BLaER1 treated with 17β-estradiol and CSF1 and Interleukin-3, amounts not matched to agents 10 nM and 100 nM (cell line): Measurements from ENCODE around the gene LRCH1.

Source experiments
- H3K27ac ChIP-seq, 11 experiments: shearing (Covaris generic); formaldehyde crosslinking; 2 replicates each; pipeline ENCODE4 v1.8.1; 2022
- H3K27me3 ChIP-seq, 11 experiments: shearing (Covaris generic); formaldehyde crosslinking; 2 replicates each; pipeline ENCODE4 v1.8.1; 2022
- H3K36me3 ChIP-seq, 11 experiments: shearing (Covaris generic); formaldehyde crosslinking; 2 replicates each; pipeline ENCODE4 v1.8.1; 2022
- H3K4me1 ChIP-seq, 10 experiments: shearing (Covaris generic); formaldehyde crosslinking; 2 replicates each; pipeline ENCODE4 v1.8.1; 2022
- H3K4me2 ChIP-seq, 11 experiments: shearing (Covaris generic); formaldehyde crosslinking; 2 replicates each; pipeline ENCODE4 v1.8.1; 2022
- H3K4me3 ChIP-seq, 10 experiments: shearing (Covaris generic); formaldehyde crosslinking; 2 replicates each; pipeline ENCODE4 v1.8.1; 2022
- H3K9ac ChIP-seq, 11 experiments: shearing (Covaris generic); formaldehyde crosslinking; 2 replicates each; pipeline ENCODE4 v1.8.1; 2022
- H3K9me3 ChIP-seq, 11 experiments: shearing (Covaris generic); formaldehyde crosslinking; replicated peaks in 1 of 11; 2 replicates each; pipeline ENCODE4 v1.8.1; 2022
- H4K20me1 ChIP-seq, 11 experiments: shearing (Covaris generic); formaldehyde crosslinking; 2 replicates each; pipeline ENCODE4 v1.8.1; 2022
- Cebpa-rat ChIP-seq, 11 experiments: shearing (Covaris generic); IDR thresholded peaks; 2 replicates each; pipeline ENCODE4 v1.8.1; 2022

LRCH1 gene

GRCh38 chr13:46731535-46731934 lies 178.6 kb downstream of the LRCH1 start:
- H3K4me2 ChIP-seq, result no peak overlapping the region
- TF ChIP-seq Cebpa-rat (IDR thresholded peaks at IDR 0.05), result no peak
- no peak overlapping the region for H3K4me3 ChIP-seq
- H3K36me3 ChIP-seq, result peaks cover 75 to 100% (median 91%) of the 10 kb centered on the region in 11 experiments
- no peaks in the 10 kb centered on the region for H3K27me3 ChIP-seq
- peaks cover 0 to 13% (median 7%) of the 10 kb centered on the region in 10 experiments; a peak in 13 of 20 replicates for H3K4me1 ChIP-seq
- H3K9me3 ChIP-seq, result no peaks in the 10 kb centered on the region; a peak in 1 of 22 replicates
- H3K27ac ChIP-seq, result no peak overlapping the region
- H3K9ac ChIP-seq, result no peak overlapping the region
- H4K20me1 ChIP-seq, result peaks cover 0 to 8% (median 0%) of the 10 kb centered on the region in 11 experiments; a peak in 4 of 22 replicates

GRCh38 chr13:46735425-46735824 lies 182.5 kb downstream of the LRCH1 start:
- no peak overlapping the region for H3K27ac ChIP-seq
- H3K27me3 ChIP-seq, result no peaks in the 10 kb centered on the region
- peaks cover 0 to 24% (median 0%) of the 10 kb centered on the region in 11 experiments; a peak in 4 of 22 replicates for H4K20me1 ChIP-seq
- no peak overlapping the region for H3K9ac ChIP-seq
- no peaks in the 10 kb centered on the region for H3K9me3 ChIP-seq
- no peak for TF ChIP-seq Cebpa-rat (IDR thresholded peaks at IDR 0.05)
- no peak overlapping the region for H3K4me3 ChIP-seq
- no peak overlapping the region for H3K4me2 ChIP-seq
- peaks cover 64 to 100% (median 83%) of the 10 kb centered on the region in 11 experiments for H3K36me3 ChIP-seq
- peaks cover 0 to 17% (median 9%) of the 10 kb centered on the region in 10 experiments; a peak in 13 of 20 replicates for H3K4me1 ChIP-seq

- H3K4me3 ChIP-seq, result no peak overlapping the region
- peaks cover 0 to 24% (median 0%) of the 10 kb centered on the region in 11 experiments; a peak in 4 of 22 replicates for H4K20me1 ChIP-seq
- no peak overlapping the region for H3K9ac ChIP-seq
- H3K36me3 ChIP-seq, result peaks cover 66 to 100% (median 83%) of the 10 kb centered on the region in 11 experiments
- no peak for TF ChIP-seq Cebpa-rat (IDR thresholded peaks at IDR 0.05)
- no peak overlapping the region for H3K27ac ChIP-seq
- no peaks in the 10 kb centered on the region for H3K27me3 ChIP-seq
- H3K4me2 ChIP-seq, result peak overlapping the region in 2 of 11 experiments; percentile 20 to 32; a peak in 2 of 22 replicates
- peaks cover 0 to 4% (median 0%) of the 10 kb centered on the region in 11 experiments; a peak in 2 of 22 replicates for H3K9me3 ChIP-seq
- H3K4me1 ChIP-seq, result peaks cover 0 to 17% (median 9%) of the 10 kb centered on the region in 10 experiments; a peak in 13 of 20 replicates
Observed at GRCh38 chr13:46736541-46737310, 183.8 kb downstream of the LRCH1 start.

- H3K36me3 ChIP-seq, result peaks cover 65 to 100% (median 83%) of the 10 kb centered on the region in 11 experiments
- H3K9me3 ChIP-seq, result peaks cover 0 to 13% (median 4%) of the 10 kb centered on the region in 11 experiments; a peak in 5 of 22 replicates
- TF ChIP-seq Cebpa-rat (IDR thresholded peaks at IDR 0.05), result no peak
- no peak overlapping the region for H3K27ac ChIP-seq
- no peak overlapping the region for H3K4me3 ChIP-seq
- H4K20me1 ChIP-seq, result peaks cover 0 to 24% (median 0%) of the 10 kb centered on the region in 11 experiments; a peak in 3 of 22 replicates
- no peak overlapping the region for H3K9ac ChIP-seq
- no peak overlapping the region for H3K4me2 ChIP-seq
- H3K27me3 ChIP-seq, result peaks cover 0 to 5% (median 0%) of the 10 kb centered on the region in 11 experiments; a peak in 1 of 22 replicates
- peaks cover 0 to 17% (median 9%) of the 10 kb centered on the region in 10 experiments; a peak in 13 of 20 replicates for H3K4me1 ChIP-seq
Observed at GRCh38 chr13:46738055-46738454, 185.1 kb downstream of the LRCH1 start.

- Histone ChIP-seq H3K9ac (no peak overlapping the region), H3K4me1 (peaks cover 0 to 17% (median 9%) of the 10 kb centered on the region in 10 experiments; a peak in 13 of 20 replicates), H3K36me3 (peaks cover 67 to 100% (median 86%) of the 10 kb centered on the region in 11 experiments), H4K20me1 (peaks cover 0 to 24% (median 0%) of the 10 kb centered on the region in 11 experiments; a peak in 3 of 22 replicates), H3K27ac (no peak overlapping the region), H3K27me3 (peaks cover 0 to 6% (median 0%) of the 10 kb centered on the region in 11 experiments; a peak in 1 of 22 replicates), H3K9me3 (peaks cover under 1 to 17% (median 9%) of the 10 kb centered on the region in 11 experiments; a peak in 14 of 22 replicates), H3K4me2 (no peak overlapping the region), H3K4me3 (no peak overlapping the region)
- TF ChIP-seq Cebpa-rat (IDR thresholded peaks at IDR 0.05), result no peak
Observed at GRCh38 chr13:46738766-46739165, 185.8 kb downstream of the LRCH1 start.

GRCh38 chr13:46739447-46740098 lies 186.6 kb downstream of the LRCH1 start:
- Histone ChIP-seq H3K9ac (no peak overlapping the region), H3K4me1 (peaks cover 0 to 17% (median 9%) of the 10 kb centered on the region in 10 experiments; a peak in 13 of 20 replicates), H3K27ac (no peak overlapping the region), H3K9me3 (peaks cover 8 to 25% (median 17%) of the 10 kb centered on the region in 11 experiments; a peak in 21 of 22 replicates), H3K36me3 (peaks cover 67 to 100% (median 86%) of the 10 kb centered on the region in 11 experiments), H4K20me1 (peaks cover 0 to 22% (median 0%) of the 10 kb centered on the region in 11 experiments; a peak in 2 of 22 replicates), H3K4me3 (no peak overlapping the region), H3K4me2 (no peak overlapping the region), H3K27me3 (peaks cover 0 to 8% (median 0%) of the 10 kb centered on the region in 11 experiments; a peak in 1 of 22 replicates)
- TF ChIP-seq Cebpa-rat (IDR thresholded peaks at IDR 0.05), result no peak

GRCh38 chr13:46743191-46743590 lies 190.2 kb downstream of the LRCH1 start:
- H3K4me2 ChIP-seq, result no peak overlapping the region
- H3K4me1 ChIP-seq, result peaks cover 0 to 35% (median 15%) of the 10 kb centered on the region in 10 experiments; a peak in 13 of 20 replicates
- H3K4me3 ChIP-seq, result no peak overlapping the region
- H3K27me3 ChIP-seq, result peaks cover 0 to 44% (median 0%) of the 10 kb centered on the region in 11 experiments; a peak in 4 of 22 replicates
- no peak overlapping the region for H3K9ac ChIP-seq
- peaks cover 35 to 60% (median 51%) of the 10 kb centered on the region in 11 experiments for H3K9me3 ChIP-seq
- peaks cover 0 to 14% (median 0%) of the 10 kb centered on the region in 11 experiments; a peak in 3 of 22 replicates for H4K20me1 ChIP-seq
- H3K27ac ChIP-seq, result no peak overlapping the region
- H3K36me3 ChIP-seq, result peaks cover 83 to 100% (median 91%) of the 10 kb centered on the region in 11 experiments
- TF ChIP-seq Cebpa-rat (IDR thresholded peaks at IDR 0.05), result no peak

- H3K27ac ChIP-seq, result peak overlapping the region in 6 of 11 experiments; percentile 4 to 72 (median 60); a peak in 11 of 22 replicates
- peaks cover 0 to 63% (median 0%) of the 10 kb centered on the region in 11 experiments; a peak in 6 of 22 replicates for H3K27me3 ChIP-seq
- H3K9ac ChIP-seq, result peak overlapping the region in 1 of 11 experiments; percentile 46; a peak in 3 of 22 replicates
- peak overlapping the region in 7 of 11 experiments; percentile 37 to 62 (median 56); a peak in 14 of 22 replicates for H3K4me2 ChIP-seq
- H3K36me3 ChIP-seq, result peaks cover 88 to 100% (median 95%) of the 10 kb centered on the region in 11 experiments
- no peak for TF ChIP-seq Cebpa-rat (IDR thresholded peaks at IDR 0.05)
- peaks cover 0 to 28% (median 0%) of the 10 kb centered on the region in 11 experiments; a peak in 5 of 22 replicates for H4K20me1 ChIP-seq
- peaks cover 0 to 49% (median 15%) of the 10 kb centered on the region in 10 experiments; a peak in 13 of 20 replicates for H3K4me1 ChIP-seq
- H3K4me3 ChIP-seq, result peak overlapping the region in 4 of 10 experiments; percentile 4 to 22 (median 12); a peak in 4 of 20 replicates
- H3K9me3 ChIP-seq, result peaks cover 38 to 70% (median 52%) of the 10 kb centered on the region in 11 experiments
Observed at GRCh38 chr13:46745062-46745461, 192.1 kb downstream of the LRCH1 start.
